ENCODE data around the gene FTO.

- TF ChIP-seq CTCF (IDR thresholded peaks at IDR 0.05) (no peak), POLR2A (IDR thresholded peaks at IDR 0.05) (no peak)
Measured at GRCh38 chr16:53773881-53774280, 69.9 kb downstream of the FTO start.

Data from thyroid gland (tissue), 4 donors.